Activated T-helper 17 cell treated with anti-CD3 and anti-CD28 coated beads, Interleukin-2, amount 50 U/mL, for 72 hours (primary cell): Measurements from ENCODE around the gene DEAF1. TPM values are rescaled to one million over a fixed set of nuclear protein-coding genes. Genes with fewer than 3 reads are reported as not detected.

Experiments
- ATAC-seq: fragments of 150-1000 bp; cut with Tn5 transposase; replicated peaks from 2 replicates; pipeline ENCODE4 v1.10.0; 2021; ENCODE audit warnings: mild to moderate bottlenecking, moderate library complexity
- H3K27ac Mint-ChIP-seq: one replicate; pipeline ENCODE4 v1.8.0; 2022; ENCODE audit warnings: mixed read lengths
- H3K27me3 Mint-ChIP-seq: one replicate; pipeline ENCODE4 v1.8.0; 2022; ENCODE audit warnings: mixed read lengths
- H3K36me3 Mint-ChIP-seq: one replicate; pipeline ENCODE4 v1.8.0; 2022; ENCODE audit warnings: low read depth, mild to moderate bottlenecking, mixed read lengths
- H3K4me1 Mint-ChIP-seq: one replicate; pipeline ENCODE4 v1.8.0; 2022; ENCODE audit warnings: mixed read lengths
- H3K4me3 Mint-ChIP-seq: one replicate; pipeline ENCODE4 v1.8.0; 2022; ENCODE audit warnings: mild to moderate bottlenecking, mixed read lengths
- H3K9me3 Mint-ChIP-seq: one replicate; pipeline ENCODE4 v1.8.0; 2022; ENCODE audit warnings: mixed read lengths
- total RNA-seq, 2 donors: library from RNA; stranded (reverse); gene quantifications; one replicate each; pipeline ENCODE4 v1.2.3, GENCODE V29; 2022

The DEAF1 gene
- total RNA-seq, 2 donors from 2014 or later, result 43.2 to 56.0 TPM

GRCh38 chr11:707817-708420 is 12.9 kb upstream of the DEAF1 start:
- Mint-ChIP-seq H3K9me3 (no peaks in the 10 kb centered on the region), H3K4me3 (no peak overlapping the region), H3K27ac (no peak overlapping the region), H3K4me1 (no peaks in the 10 kb centered on the region), H3K27me3 (peaks cover 3% of the 10 kb centered on the region), H3K36me3 (no peaks in the 10 kb centered on the region)
- no peak for ATAC-seq

GRCh38 chr11:706957-707816 is 12.2 kb upstream of the DEAF1 start:
- no peaks in the 10 kb centered on the region for H3K36me3 Mint-ChIP-seq
- H3K4me1 Mint-ChIP-seq, result no peaks in the 10 kb centered on the region
- H3K4me3 Mint-ChIP-seq, result no peak overlapping the region
- no peak overlapping the region for H3K27ac Mint-ChIP-seq
- H3K9me3 Mint-ChIP-seq, result no peaks in the 10 kb centered on the region
- peaks cover 3% of the 10 kb centered on the region for H3K27me3 Mint-ChIP-seq
- ATAC-seq, result no peak

GRCh38 chr11:706439-706956 is 11.5 kb upstream of the DEAF1 start:
- peaks cover 3% of the 10 kb centered on the region for H3K27me3 Mint-ChIP-seq
- H3K4me3 Mint-ChIP-seq, result no peak overlapping the region
- ATAC-seq, result peak; percentile 66
- no peak overlapping the region for H3K27ac Mint-ChIP-seq
- no peaks in the 10 kb centered on the region for H3K36me3 Mint-ChIP-seq
- H3K4me1 Mint-ChIP-seq, result no peaks in the 10 kb centered on the region
- H3K9me3 Mint-ChIP-seq, result no peaks in the 10 kb centered on the region

GRCh38 chr11:705646-706438 is 10.8 kb upstream of the DEAF1 start, which contains the start of gene EPS8L2:
TSS of gene EPS8L2 (plus strand) at chr11:706231. CDS start at chr11:709408, 3,177 bp downstream.
- no peaks in the 10 kb centered on the region for H3K36me3 Mint-ChIP-seq
- H3K4me3 Mint-ChIP-seq, result no peak within 1 kb of the TSS
- H3K4me1 Mint-ChIP-seq, result no peaks in the 10 kb centered on the region
- H3K27ac Mint-ChIP-seq, result no peak within 1 kb of the TSS
- H3K27me3 Mint-ChIP-seq, result peaks cover 3% of the 10 kb centered on the region
- no peaks in the 10 kb centered on the region for H3K9me3 Mint-ChIP-seq
- peak; percentile 30 for ATAC-seq

- Mint-ChIP-seq H3K27ac (no peak overlapping the region), H3K4me1 (no peaks in the 10 kb centered on the region), H3K4me3 (no peak overlapping the region), H3K36me3 (no peaks in the 10 kb centered on the region), H3K9me3 (no peaks in the 10 kb centered on the region), H3K27me3 (peaks cover 3% of the 10 kb centered on the region)
- ATAC-seq, result no peak
Observed at GRCh38 chr11:704781-705645, 10.0 kb upstream of the DEAF1 start.

GRCh38 chr11:704228-704674 is 9.2 kb upstream of the DEAF1 start:
- Mint-ChIP-seq H3K36me3 (no peaks in the 10 kb centered on the region), H3K4me1 (no peaks in the 10 kb centered on the region), H3K27ac (no peak overlapping the region), H3K27me3 (peaks cover 3% of the 10 kb centered on the region), H3K4me3 (no peak overlapping the region), H3K9me3 (no peaks in the 10 kb centered on the region)
- ATAC-seq, result no peak

GRCh38 chr11:703506-703905 is 8.5 kb upstream of the DEAF1 start:
- no peak for ATAC-seq
- Mint-ChIP-seq H3K4me1 (no peaks in the 10 kb centered on the region), H3K27ac (no peak overlapping the region), H3K36me3 (no peaks in the 10 kb centered on the region), H3K9me3 (no peaks in the 10 kb centered on the region), H3K27me3 (peaks cover 3% of the 10 kb centered on the region), H3K4me3 (no peak overlapping the region)

GRCh38 chr11:702462-703461 is 7.7 kb upstream of the DEAF1 start:
- H3K4me1 Mint-ChIP-seq, result no peaks in the 10 kb centered on the region
- H3K27ac Mint-ChIP-seq, result no peak overlapping the region
- peaks cover 3% of the 10 kb centered on the region for H3K27me3 Mint-ChIP-seq
- no peak overlapping the region for H3K4me3 Mint-ChIP-seq
- H3K36me3 Mint-ChIP-seq, result no peaks in the 10 kb centered on the region
- peak; percentile 50 for ATAC-seq
- no peaks in the 10 kb centered on the region for H3K9me3 Mint-ChIP-seq

GRCh38 chr11:701741-702461 is 6.9 kb upstream of the DEAF1 start:
- Mint-ChIP-seq H3K27me3 (no peaks in the 10 kb centered on the region), H3K27ac (no peak overlapping the region), H3K9me3 (no peaks in the 10 kb centered on the region), H3K4me3 (no peak overlapping the region), H3K4me1 (peaks cover 6% of the 10 kb centered on the region), H3K36me3 (no peaks in the 10 kb centered on the region)
- no peak for ATAC-seq

GRCh38 chr11:699753-700152 is 4.7 kb upstream of the DEAF1 start:
- ATAC-seq, result no peak
- H3K9me3 Mint-ChIP-seq, result no peaks in the 10 kb centered on the region
- H3K27me3 Mint-ChIP-seq, result no peaks in the 10 kb centered on the region
- no peak overlapping the region for H3K27ac Mint-ChIP-seq
- H3K4me1 Mint-ChIP-seq, result peaks cover 6% of the 10 kb centered on the region
- H3K4me3 Mint-ChIP-seq, result no peak overlapping the region
- H3K36me3 Mint-ChIP-seq, result no peaks in the 10 kb centered on the region

GRCh38 chr11:699116-699508 is 4.1 kb upstream of the DEAF1 start:
- ATAC-seq, result no peak
- no peak overlapping the region for H3K4me3 Mint-ChIP-seq
- H3K27me3 Mint-ChIP-seq, result no peaks in the 10 kb centered on the region
- no peak overlapping the region for H3K27ac Mint-ChIP-seq
- H3K4me1 Mint-ChIP-seq, result peaks cover 6% of the 10 kb centered on the region
- H3K36me3 Mint-ChIP-seq, result no peaks in the 10 kb centered on the region
- no peaks in the 10 kb centered on the region for H3K9me3 Mint-ChIP-seq

- Mint-ChIP-seq H3K9me3 (no peaks in the 10 kb centered on the region), H3K4me3 (no peak overlapping the region), H3K36me3 (peaks cover 3% of the 10 kb centered on the region), H3K27me3 (no peaks in the 10 kb centered on the region), H3K4me1 (peaks cover 7% of the 10 kb centered on the region), H3K27ac (peak overlapping the region; percentile 72)
- ATAC-seq, result no peak
Observed at GRCh38 chr11:698493-699115, 3.6 kb upstream of the DEAF1 start.
